Mucosa of rectum (tissue), 2 donors: ENCODE data around the gene RNF126.

Source experiments
- H3K27ac ChIP-seq, 2 donors: one replicate each; pipeline ENCODE4 v1.7.0; 2013; ENCODE audit warnings: inconsistent platforms in 2 of 2, low read depth in 2 of 2, low read length in 2 of 2
- H3K27me3 ChIP-seq, 2 donors: one replicate each; pipeline ENCODE4 v1.7.0; 2013; ENCODE audit warnings: low read length in 2 of 2; ENCODE audit not compliant: control insufficient read depth in 2 of 2, insufficient read depth in 2 of 2
- H3K36me3 ChIP-seq, 2 donors: one replicate each; pipeline ENCODE4 v1.7.0; 2013; ENCODE audit warnings: low read length in 2 of 2; ENCODE audit not compliant: control insufficient read depth in 2 of 2, insufficient read depth in 2 of 2
- H3K4me1 ChIP-seq, 2 donors: one replicate each; pipeline ENCODE4 v1.7.0; 2013; ENCODE audit warnings: low read length in 2 of 2, mild to moderate bottlenecking in 1 of 2; ENCODE audit not compliant: control insufficient read depth in 2 of 2, insufficient read depth in 2 of 2
- H3K4me3 ChIP-seq, 2 donors: one replicate each; pipeline ENCODE4 v1.7.0; 2013; ENCODE audit warnings: low read length in 2 of 2
- H3K9ac ChIP-seq, 2 donors: one replicate each; pipeline ENCODE4 v1.7.0; 2013; ENCODE audit warnings: low read length in 2 of 2, low read depth in 1 of 2, mild to moderate bottlenecking in 1 of 2
- H3K9me3 ChIP-seq, 2 donors: one replicate each; pipeline ENCODE4 v1.7.0; 2013; ENCODE audit warnings: low read length in 2 of 2; ENCODE audit not compliant: control insufficient read depth in 2 of 2
- donor health status: healthy.
- donor health status: Normal muscosa, but diverticular disease.

RNF126 gene

GRCh38 chr19:645912-646778 is 16.9 kb downstream of the RNF126 start:
- H3K4me1 ChIP-seq = no peaks in the 10 kb centered on the region
- no peak overlapping the region for H3K9ac ChIP-seq
- H3K27ac ChIP-seq = no peak overlapping the region
- no peaks in the 10 kb centered on the region for H3K27me3 ChIP-seq
- H3K36me3 ChIP-seq = peaks cover 19 to 20% of the 10 kb centered on the region in 2 donors
- no peak overlapping the region for H3K4me3 ChIP-seq
- H3K9me3 ChIP-seq = no peaks in the 10 kb centered on the region

- no peaks in the 10 kb centered on the region for H3K9me3 ChIP-seq
- no peak overlapping the region for H3K9ac ChIP-seq
- H3K27ac ChIP-seq = no peak overlapping the region
- H3K27me3 ChIP-seq = no peaks in the 10 kb centered on the region
- no peak overlapping the region for H3K4me3 ChIP-seq
- no peaks in the 10 kb centered on the region for H3K4me1 ChIP-seq
- peaks cover 16 to 19% of the 10 kb centered on the region in 2 donors for H3K36me3 ChIP-seq
Measured at GRCh38 chr19:644789-645188, 18.2 kb downstream of the RNF126 start.

GRCh38 chr19:644363-644762 is 18.7 kb downstream of the RNF126 start:
- H3K27me3 ChIP-seq = no peaks in the 10 kb centered on the region
- H3K9me3 ChIP-seq = no peaks in the 10 kb centered on the region
- H3K27ac ChIP-seq = no peak overlapping the region
- H3K4me3 ChIP-seq = no peak overlapping the region
- peaks cover under 1% of the 10 kb centered on the region in 2 donors for H3K4me1 ChIP-seq
- peaks cover 16% of the 10 kb centered on the region in 2 donors for H3K36me3 ChIP-seq
- H3K9ac ChIP-seq = no peak overlapping the region

GRCh38 chr19:643736-644135 is 19.3 kb downstream of the RNF126 start:
- H3K9me3 ChIP-seq = no peaks in the 10 kb centered on the region
- no peak overlapping the region for H3K4me3 ChIP-seq
- H3K27ac ChIP-seq = no peak overlapping the region
- H3K27me3 ChIP-seq = no peaks in the 10 kb centered on the region
- H3K4me1 ChIP-seq = peaks cover 5 to 6% of the 10 kb centered on the region in 2 donors
- peaks cover 11 to 14% of the 10 kb centered on the region in 2 donors for H3K36me3 ChIP-seq
- no peak overlapping the region for H3K9ac ChIP-seq

- Histone ChIP-seq H3K9ac (no peak overlapping the region), H3K9me3 (no peaks in the 10 kb centered on the region), H3K27ac (no peak overlapping the region), H3K36me3 (peaks cover 6 to 9% of the 10 kb centered on the region in 2 donors), H3K4me3 (no peak overlapping the region), H3K4me1 (peaks cover 5 to 6% of the 10 kb centered on the region in 2 donors), H3K27me3 (no peaks in the 10 kb centered on the region)
Measured at GRCh38 chr19:642767-643727, 20.0 kb downstream of the RNF126 start.

GRCh38 chr19:641702-642101 is 21.3 kb downstream of the RNF126 start:
- Histone ChIP-seq H3K27ac (no peak overlapping the region), H3K27me3 (no peaks in the 10 kb centered on the region), H3K4me3 (no peak overlapping the region)

DNA sequence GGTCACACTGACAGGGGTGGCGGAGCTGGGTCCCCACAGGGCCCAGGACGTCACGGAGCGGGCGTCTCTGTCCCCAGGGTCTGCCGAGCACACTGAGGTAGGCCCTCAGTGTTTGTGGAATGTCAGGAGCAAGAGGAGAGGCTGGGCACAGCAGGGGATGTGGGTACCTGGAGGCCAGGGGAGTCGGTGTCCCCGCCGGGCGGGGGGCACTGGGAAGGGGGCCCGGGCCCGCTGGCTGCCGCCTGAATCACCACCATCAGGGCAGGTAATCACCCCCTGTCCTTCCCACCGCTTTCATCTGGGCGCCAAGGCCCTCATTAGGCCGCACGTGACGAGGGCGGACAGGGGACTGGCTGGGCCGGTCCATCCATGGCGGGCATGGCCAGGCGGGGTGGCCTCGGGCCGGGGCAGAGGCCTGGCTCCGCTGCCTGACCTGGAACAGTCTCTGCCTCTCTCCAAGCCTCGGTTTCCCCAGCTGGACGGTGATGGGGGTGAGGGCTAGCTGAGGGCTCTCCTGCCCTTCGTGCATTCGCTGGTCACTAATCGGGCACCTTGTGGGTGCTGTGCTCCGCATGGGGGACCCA is 22.3 kb downstream of the RNF126 start:
- Histone ChIP-seq H3K4me1 (peaks cover 5 to 6% of the 10 kb centered on the region in 2 donors), H3K4me3 (no peak overlapping the region), H3K36me3 (no peaks in the 10 kb centered on the region), H3K9me3 (no peaks in the 10 kb centered on the region), H3K9ac (no peak overlapping the region), H3K27me3 (no peaks in the 10 kb centered on the region), H3K27ac (no peak overlapping the region)

More at GRCh38 chr19:641702-642101, 21.3 kb downstream of the RNF126 start:
- H3K9ac ChIP-seq = no peak overlapping the region
- peaks cover 5 to 6% of the 10 kb centered on the region in 2 donors for H3K4me1 ChIP-seq
- H3K9me3 ChIP-seq = no peaks in the 10 kb centered on the region
- peaks cover 3 to 5% of the 10 kb centered on the region in 2 donors for H3K36me3 ChIP-seq

DNA sequence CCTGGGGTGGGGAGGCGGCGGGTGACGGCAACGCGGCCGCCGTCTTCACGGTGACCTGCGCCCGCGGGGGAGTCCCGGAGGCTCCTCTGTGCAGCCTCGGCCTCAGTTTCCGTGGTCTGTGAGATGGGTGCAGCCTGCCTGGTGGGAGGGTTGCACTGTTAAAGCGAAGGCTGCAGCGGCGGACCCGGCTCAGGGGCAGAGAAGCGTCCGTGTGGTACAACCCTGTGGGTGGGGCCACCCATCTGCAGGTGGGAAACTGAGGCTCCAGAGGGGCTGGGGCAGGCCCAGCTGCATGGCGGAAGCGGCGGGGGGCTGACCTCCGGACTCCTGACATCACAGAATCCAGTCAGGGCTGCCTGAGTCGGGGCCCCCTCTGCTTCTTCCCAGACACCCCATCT is 22.9 kb downstream of the RNF126 start:
- H3K9me3 ChIP-seq = no peaks in the 10 kb centered on the region
- H3K4me1 ChIP-seq = peaks cover 5 to 6% of the 10 kb centered on the region in 2 donors
- no peaks in the 10 kb centered on the region for H3K36me3 ChIP-seq
- H3K4me3 ChIP-seq = peak overlapping the region in 1 of 2 donors; percentile 43
- no peaks in the 10 kb centered on the region for H3K27me3 ChIP-seq
- no peak overlapping the region for H3K9ac ChIP-seq
- H3K27ac ChIP-seq = no peak overlapping the region

DNA sequence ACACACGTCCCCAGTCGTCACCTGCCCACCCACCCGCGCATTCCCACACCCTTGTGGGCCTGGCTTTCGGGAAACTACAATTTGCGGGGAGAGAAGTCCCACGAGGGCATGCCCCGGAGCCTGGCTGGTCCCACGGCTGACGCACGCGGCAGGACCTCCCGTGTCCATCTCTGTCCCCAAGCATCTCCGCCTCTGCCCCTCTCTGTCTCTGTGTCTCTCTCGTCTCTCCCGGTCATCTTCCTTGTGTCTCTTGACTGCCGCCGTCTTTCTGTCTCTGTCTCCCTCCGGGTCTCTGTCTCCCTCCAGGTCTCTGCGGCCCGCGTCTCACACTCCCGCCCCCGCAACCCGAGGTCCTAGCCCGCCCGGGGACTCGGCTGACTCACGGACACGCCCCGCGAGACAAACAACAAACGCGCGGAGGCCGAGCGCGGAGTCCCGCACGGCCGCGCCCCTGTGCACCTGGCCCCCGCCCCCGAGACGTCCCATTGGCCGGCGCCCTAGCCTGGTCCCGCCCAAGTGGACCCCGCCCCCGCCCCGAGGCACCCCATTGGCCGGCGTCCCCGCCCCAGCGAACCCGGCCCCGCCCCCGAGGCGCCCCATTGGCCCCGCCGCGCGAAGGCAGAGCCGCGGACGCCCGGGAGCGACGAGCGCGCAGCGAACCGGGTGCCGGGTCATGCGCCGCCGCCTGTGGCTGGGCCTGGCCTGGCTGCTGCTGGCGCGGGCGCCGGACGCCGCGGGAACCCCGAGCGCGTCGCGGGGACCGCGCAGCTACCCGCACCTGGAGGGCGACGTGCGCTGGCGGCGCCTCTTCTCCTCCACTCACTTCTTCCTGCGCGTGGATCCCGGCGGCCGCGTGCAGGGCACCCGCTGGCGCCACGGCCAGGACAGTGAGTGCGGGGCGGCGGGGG is 23.5 kb downstream of the RNF126 start, which contains the start of gene FGF22:
FGF22 (plus strand) TSS at position 627 of the 908 bp plus-strand sequence; CDS start at position 674, 47 bp downstream.
- H3K9ac ChIP-seq = no peak within 1 kb of the TSS
- no peaks in the 10 kb centered on the region for H3K36me3 ChIP-seq
- no peaks in the 10 kb centered on the region for H3K27me3 ChIP-seq
- no peak within 1 kb of the TSS for H3K27ac ChIP-seq
- peak within 1 kb of the TSS; percentile 60 to 75 for H3K4me3 ChIP-seq
- H3K4me1 ChIP-seq = peaks cover 5 to 6% of the 10 kb centered on the region in 2 donors
- H3K9me3 ChIP-seq = no peaks in the 10 kb centered on the region
